Activated CD4-positive, alpha-beta T cell treated with anti-CD3 and anti-CD28 coated beads, Interleukin-2, amount 50 U/mL, for 24 hours (primary cell): ENCODE measurements around the gene GALNT9.

Experiments
- DNase-seq, 2 donors: peaks; one replicate each; pipeline ENCODE4 v3.0.0-alpha.2; 2020; ENCODE audit warnings: low read depth in 1 of 2, low spot score in 1 of 2

Gene GALNT9

GRCh38 chr12:132187646-132188450, 141.5 kb downstream of the GALNT9 start:
- no peak for DNase-seq

- no peak for DNase-seq
Observed at GRCh38 chr12:132186857-132187620, 142.3 kb downstream of the GALNT9 start.

GRCh38 chr12:132186208-132186856, 143.1 kb downstream of the GALNT9 start:
- DNase-seq: no peak

- DNase-seq: no peak
Observed at GRCh38 chr12:132185705-132186104, 143.7 kb downstream of the GALNT9 start.

GRCh38 chr12:132182711-132183365, 146.6 kb downstream of the GALNT9 start:
- no peak for DNase-seq

- no peak for DNase-seq
Observed at GRCh38 chr12:132182206-132182710, 147.1 kb downstream of the GALNT9 start.

GRCh38 chr12:132181570-132182200, 147.7 kb downstream of the GALNT9 start:
- no peak for DNase-seq

- no peak for DNase-seq
Observed at GRCh38 chr12:132180648-132181546, 148.5 kb downstream of the GALNT9 start.

- DNase-seq: no peak
Observed at GRCh38 chr12:132179431-132180362, 149.7 kb downstream of the GALNT9 start.

- no peak for DNase-seq
Observed at GRCh38 chr12:132178801-132179401, 150.5 kb downstream of the GALNT9 start.

GRCh38 chr12:132178316-132178715, 151.1 kb downstream of the GALNT9 start:
- no peak for DNase-seq

GRCh38 chr12:132176920-132177551, 152.4 kb downstream of the GALNT9 start:
- no peak for DNase-seq

GRCh38 chr12:132176385-132176919, 152.9 kb downstream of the GALNT9 start:
- no peak for DNase-seq

GRCh38 chr12:132175496-132176384, 153.6 kb downstream of the GALNT9 start:
- no peak for DNase-seq

GRCh38 chr12:132174839-132175490, 154.4 kb downstream of the GALNT9 start:
- DNase-seq: no peak
